Calu3 (cell line): ENCODE data around the gene PRR15L. TPM values are rescaled to one million over a fixed set of nuclear protein-coding genes. Genes with fewer than 3 reads are reported as not detected.
"Not testable (repeated sequence)": the region's sequence is repeated elsewhere in the genome, so short reads cannot be mapped to it uniquely, and the experiment has no call there.

ENCODE experiments used
- BruUV-seq: library from RNA; stranded (reverse); fragments of 400-500 nt; replicated peaks from 2 replicates; lab custom pipeline; 2021; lab: Mats Ljungman, UMichigan
- CTCF ChIA-PET: fragments of 300-600 bp; sonication (Branson Sonifier 250); formaldehyde crosslinking; loops from one replicate; lab custom pipeline; 2022; ENCODE audit warnings: antibody characterized with exemption; lab: Charles Lee
- DNase-seq: peaks from one replicate; pipeline ENCODE4 v3.0.0; 2022
- H3K27ac Mint-ChIP-seq: one replicate; pipeline ENCODE4 v1.8.0; 2022; ENCODE audit warnings: mixed read lengths; ENCODE audit not compliant: unreplicated experiment
- H3K27me3 Mint-ChIP-seq: one replicate; pipeline ENCODE4 v1.8.0; 2022; ENCODE audit warnings: mixed read lengths; ENCODE audit not compliant: unreplicated experiment
- H3K36me3 Mint-ChIP-seq: one replicate; pipeline ENCODE4 v1.8.0; 2022; ENCODE audit warnings: mild to moderate bottlenecking, moderate library complexity, mixed read lengths; ENCODE audit not compliant: insufficient read depth, unreplicated experiment
- H3K4me1 Mint-ChIP-seq: one replicate; pipeline ENCODE4 v1.8.0; 2022; ENCODE audit warnings: mild to moderate bottlenecking, low read depth, mixed read lengths; ENCODE audit not compliant: unreplicated experiment
- H3K4me3 Mint-ChIP-seq: one replicate; pipeline ENCODE4 v1.8.0; 2022; ENCODE audit warnings: mild to moderate bottlenecking, low read depth, moderate library complexity, mixed read lengths; ENCODE audit not compliant: unreplicated experiment
- H3K9me3 Mint-ChIP-seq: one replicate; pipeline ENCODE4 v1.8.0; 2022; ENCODE audit warnings: low read depth, mixed read lengths; ENCODE audit not compliant: unreplicated experiment
- CTCF ChIP-seq: fragments of 200-600 bp; IDR thresholded peaks from one replicate; pipeline ENCODE4 v1.8.0; 2022; ENCODE audit warnings: antibody characterized with exemption; ENCODE audit not compliant: unreplicated experiment
- intact Hi-C: fragments of 100-400 bp; cut with micrococcal nuclease; formaldehyde crosslinking; loops from one replicate; pipeline ENCODE4 v1.10.0; 2022; ENCODE audit not compliant: unreplicated experiment
- total RNA-seq: library from RNA; stranded (reverse); gene quantifications from 2 replicates; pipeline ENCODE4 v1.2.3, GENCODE V29; 2022

The PRR15L gene
- total RNA-seq, 1 experiment from 2014 or later = 30.2 TPM

- CTCF ChIA-PET = interaction anchor here (1.0 kb wide), 1 partner anchor 10 kb away, joined by 4 read pairs; no protein-coding TSS in a partner anchor
- no peak for DNase-seq
- intact Hi-C loops = no loop called here
- Mint-ChIP-seq H3K4me3 (no peak overlapping the region), H3K27me3 (no peaks in the 10 kb centered on the region), H3K36me3 (peaks cover 26% of the 10 kb centered on the region), H3K27ac (no peak overlapping the region), H3K9me3 (no peaks in the 10 kb centered on the region), H3K4me1 (peaks cover 12% of the 10 kb centered on the region)
- no peak for TF ChIP-seq CTCF
- BruUV-seq = TSS peak; percentile 6
These were observed 31.5 kb upstream of the PRR15L start for GRCh38 chr17:47989159-47989558.

GRCh38 chr17:47988445-47988844, 30.8 kb upstream of the PRR15L start:
- H3K27ac Mint-ChIP-seq, DNase-seq, intact Hi-C loops, H3K4me3 Mint-ChIP-seq, H3K9me3 Mint-ChIP-seq, CTCF ChIA-PET, BruUV-seq, H3K27me3 Mint-ChIP-seq: not testable (repeated sequence)
- peaks cover 26% of the 10 kb centered on the region for H3K36me3 Mint-ChIP-seq
- peaks cover 12% of the 10 kb centered on the region for H3K4me1 Mint-ChIP-seq

GRCh38 chr17:47987240-47987835, 29.7 kb upstream of the PRR15L start:
- Mint-ChIP-seq H3K36me3 (peaks cover 31% of the 10 kb centered on the region), H3K27ac (peak overlapping the region; percentile 45), H3K9me3 (no peaks in the 10 kb centered on the region), H3K4me1 (peaks cover 12% of the 10 kb centered on the region), H3K27me3 (no peaks in the 10 kb centered on the region), H3K4me3 (no peak overlapping the region)
- BruUV-seq = no TSS peak
- no peak for DNase-seq
- no peak for TF ChIP-seq CTCF
- CTCF ChIA-PET = interaction anchor here (0.7 to 0.8 kb wide), 2 partner anchors 15 to 92 kb away, joined by 3 read pairs; no protein-coding TSS in a partner anchor
- intact Hi-C loops = no loop called here

GRCh38 chr17:47986520-47986919, 28.8 kb upstream of the PRR15L start:
- CTCF ChIA-PET = interaction anchor here (0.6 kb wide), 1 partner anchor 34 kb away, joined by 4 read pairs; no protein-coding TSS in a partner anchor
- intact Hi-C loops = no loop called here
- Mint-ChIP-seq H3K4me3 (no peak overlapping the region), H3K9me3 (no peaks in the 10 kb centered on the region), H3K36me3 (peaks cover 38% of the 10 kb centered on the region), H3K27me3 (no peaks in the 10 kb centered on the region), H3K4me1 (peaks cover 11% of the 10 kb centered on the region), H3K27ac (peak overlapping the region; percentile 45)
- no peak for DNase-seq
- TF ChIP-seq CTCF = no peak
- no TSS peak for BruUV-seq
